ENCODE data around the gene YBX2.
A peak's percentile ranks its signal among the peaks of the same experiment; 100 is the strongest.

Gene YBX2

GRCh38 chr17:7296189-7296861 lies 1.9 kb upstream of the YBX2 start:
- peak in 13 of 14 donors; percentile 20 to 85 (median 54) for DNase-seq

DNA sequence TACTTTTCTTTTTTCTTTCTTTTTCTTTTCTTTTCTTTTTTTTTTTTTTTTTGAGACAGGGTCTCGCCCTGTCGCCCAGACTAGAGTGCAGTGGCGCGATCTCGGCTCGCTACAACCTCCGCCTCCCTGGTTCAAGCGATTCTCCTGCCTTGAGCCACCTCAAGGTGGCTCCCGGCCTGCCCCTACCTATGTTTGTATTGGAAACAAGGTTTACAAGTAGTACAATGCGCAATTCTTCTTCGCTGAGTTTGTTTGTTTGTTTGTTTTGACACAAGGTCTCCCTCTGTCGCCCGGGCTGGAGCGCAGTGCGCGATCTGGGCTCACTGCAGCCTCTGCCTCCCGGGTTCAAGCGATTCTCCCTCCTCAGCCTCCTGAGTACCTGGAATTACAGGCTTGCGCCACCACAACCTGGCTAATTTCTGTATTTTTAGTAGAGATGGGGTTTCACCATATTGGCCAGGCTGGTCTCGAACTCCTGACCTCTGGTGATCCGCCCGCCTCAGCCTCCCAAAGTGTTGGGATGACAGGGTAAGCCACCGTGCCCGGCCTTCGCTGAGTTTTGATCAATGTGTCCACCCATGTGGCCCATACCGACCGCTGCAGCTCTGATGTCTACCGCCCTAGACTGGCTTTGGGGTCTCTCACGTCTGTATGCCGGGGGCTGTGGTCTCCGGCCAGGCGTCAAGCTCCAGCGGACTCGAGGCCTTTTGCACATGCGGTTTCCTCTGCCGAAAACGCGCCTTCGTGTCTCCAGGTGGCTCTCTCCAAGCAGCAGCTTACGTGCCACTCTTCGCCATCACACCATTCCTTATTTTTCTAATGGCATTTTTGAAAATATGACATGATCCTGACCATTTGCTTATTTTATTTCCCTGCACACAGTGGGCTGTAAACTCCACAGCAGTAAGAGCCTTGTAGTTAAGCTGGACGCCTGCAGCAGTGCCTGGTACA lies 1.1 kb upstream of the YBX2 start:
- no peak for DNase-seq

DNA sequence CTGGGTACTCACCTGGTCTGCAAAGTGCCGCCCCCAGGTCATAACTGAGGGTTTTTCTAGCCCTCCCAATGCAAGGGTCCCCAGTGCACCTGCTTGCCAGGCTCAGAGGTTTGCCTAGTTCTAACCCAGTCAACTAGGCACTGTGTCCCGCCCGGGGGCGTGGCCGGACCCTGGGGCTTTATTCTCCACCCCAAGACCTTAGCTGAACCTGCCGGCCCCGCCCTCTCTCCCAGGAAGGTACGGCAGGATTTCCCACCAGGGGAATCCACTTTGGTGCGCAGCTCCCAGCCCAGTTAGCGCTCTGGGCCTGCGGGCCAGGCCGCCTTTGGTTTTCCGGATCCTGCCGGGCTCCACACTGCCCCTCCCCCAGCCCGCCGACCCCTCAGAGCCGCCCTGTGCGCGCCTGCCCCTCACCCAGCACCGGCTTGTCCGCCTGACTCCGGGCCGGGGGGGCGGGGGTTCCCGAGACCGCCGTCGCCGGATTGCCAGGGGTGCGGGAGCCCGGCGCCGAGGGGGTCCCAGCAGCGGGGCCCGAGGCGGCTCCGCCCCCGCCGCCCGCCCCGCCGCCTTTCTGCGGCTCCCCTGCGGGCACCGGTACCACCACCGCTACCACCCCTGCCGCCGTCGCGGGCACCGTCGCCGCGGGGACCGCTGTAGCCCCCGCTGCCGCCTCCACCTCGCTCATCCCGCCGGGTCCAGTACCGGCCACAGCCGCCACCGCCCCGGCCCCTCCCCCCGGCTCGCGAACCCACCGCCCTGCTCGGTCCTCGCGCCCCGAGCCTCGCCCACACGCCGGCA lies 424 bp downstream of the YBX2 start:
- no peak for DNase-seq

GRCh38 chr17:7293159-7293558 lies 1.3 kb downstream of the YBX2 start:
- no peak for DNase-seq

GRCh38 chr17:7292729-7293128 lies 1.7 kb downstream of the YBX2 start:
- peak in 1 of 14 donors; percentile 26 for DNase-seq

- DNase-seq: no peak
Measured at GRCh38 chr17:7292194-7292593, 2.2 kb downstream of the YBX2 start.

GRCh38 chr17:7290685-7291084 lies 3.8 kb downstream of the YBX2 start:
- DNase-seq: no peak

- no peak for DNase-seq
Measured at GRCh38 chr17:7290166-7290565, 4.3 kb downstream of the YBX2 start.

DNA sequence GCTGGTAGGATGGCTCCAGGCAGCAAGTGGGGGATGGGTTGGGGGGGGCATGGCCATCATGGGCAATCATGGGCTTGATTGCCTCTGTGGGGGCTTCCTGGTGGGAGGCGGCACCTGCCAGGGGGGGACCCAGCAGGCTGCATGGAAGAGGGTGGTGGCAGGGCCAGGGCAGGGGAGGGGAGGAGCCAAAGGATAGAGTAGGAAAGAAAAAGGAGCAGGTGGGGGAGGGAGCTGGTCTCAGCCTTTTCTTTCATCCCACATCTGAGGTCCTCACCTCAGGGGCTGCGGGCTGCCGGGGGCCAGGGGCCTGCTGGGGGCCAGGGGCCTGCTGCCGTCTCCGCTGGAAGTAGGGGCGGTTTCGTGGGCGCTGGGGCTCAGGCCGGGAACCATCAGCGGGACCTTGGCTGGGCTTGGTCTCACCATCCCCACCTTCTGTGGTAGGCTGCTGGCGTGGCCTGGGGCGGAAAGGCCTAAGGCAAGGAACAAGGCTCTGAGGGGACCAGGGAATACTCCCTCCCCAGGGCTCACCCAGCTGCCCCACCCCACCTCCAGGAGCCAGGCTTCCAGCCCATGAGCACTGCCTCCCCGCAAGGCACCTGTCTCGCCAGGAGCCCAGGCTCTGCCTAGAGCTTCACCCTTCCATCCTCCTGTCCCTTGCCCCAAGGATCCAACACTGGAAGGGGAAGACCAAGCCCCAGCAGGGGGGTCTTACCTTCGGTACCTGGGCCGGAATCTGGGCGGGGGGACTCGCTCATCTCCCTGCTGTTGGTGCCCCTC lies 5.0 kb downstream of the YBX2 start:
- DNase-seq: no peak

GRCh38 chr17:7285679-7286078 lies 8.8 kb downstream of the YBX2 start:
- DNase-seq: no peak

DNA sequence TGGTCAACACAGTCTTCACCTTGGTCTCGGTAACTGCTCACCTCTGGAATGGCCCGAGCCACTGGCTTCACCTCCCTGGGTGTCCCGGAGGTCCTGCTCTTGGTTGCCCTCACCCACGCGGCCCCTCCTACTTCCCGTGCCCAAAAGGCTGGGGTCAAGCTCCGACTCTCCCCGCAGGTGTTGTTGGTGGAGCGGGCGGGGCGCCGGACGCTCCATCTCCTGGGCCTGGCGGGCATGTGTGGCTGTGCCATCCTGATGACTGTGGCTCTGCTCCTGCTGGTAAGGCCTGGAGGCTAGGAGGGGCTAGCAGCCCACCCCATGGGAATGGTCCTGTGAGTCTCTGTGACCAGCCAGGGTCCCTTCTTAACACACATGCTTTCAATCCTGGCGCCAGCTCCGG lies 9.5 kb downstream of the YBX2 start:
- no peak for DNase-seq

DNA sequence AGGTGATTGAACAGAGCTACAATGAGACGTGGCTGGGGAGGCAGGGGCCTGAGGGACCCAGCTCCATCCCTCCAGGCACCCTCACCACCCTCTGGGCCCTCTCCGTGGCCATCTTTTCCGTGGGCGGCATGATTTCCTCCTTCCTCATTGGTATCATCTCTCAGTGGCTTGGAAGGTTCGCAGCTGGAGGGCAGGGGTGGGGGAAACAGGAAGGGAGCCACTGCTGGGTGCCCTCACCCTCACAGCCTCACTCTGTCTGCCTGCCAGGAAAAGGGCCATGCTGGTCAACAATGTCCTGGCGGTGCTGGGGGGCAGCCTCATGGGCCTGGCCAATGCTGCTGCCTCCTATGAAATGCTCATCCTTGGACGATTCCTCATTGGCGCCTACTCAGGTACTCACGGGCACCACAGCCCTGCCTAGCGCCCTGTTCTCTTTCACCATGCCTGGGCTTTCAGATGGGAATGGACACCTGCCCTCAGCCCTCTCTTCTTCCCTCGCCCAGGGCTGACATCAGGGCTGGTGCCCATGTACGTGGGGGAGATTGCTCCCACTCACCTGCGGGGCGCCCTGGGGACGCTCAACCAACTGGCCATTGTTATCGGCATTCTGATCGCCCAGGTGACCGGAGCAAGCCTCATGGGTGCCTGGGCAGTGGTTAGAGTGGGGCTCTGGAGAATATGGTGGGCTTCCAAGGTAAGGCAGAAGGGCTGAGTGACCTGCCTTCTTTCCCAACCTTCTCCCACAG lies 10.8 kb downstream of the YBX2 start:
- DNase-seq: no peak

GRCh38 chr17:7282752-7283321 lies 11.6 kb downstream of the YBX2 start:
- no peak for DNase-seq

GRCh38 chr17:7281953-7282751 lies 12.3 kb downstream of the YBX2 start:
- peak in 1 of 14 donors; percentile 9 for DNase-seq

DNA sequence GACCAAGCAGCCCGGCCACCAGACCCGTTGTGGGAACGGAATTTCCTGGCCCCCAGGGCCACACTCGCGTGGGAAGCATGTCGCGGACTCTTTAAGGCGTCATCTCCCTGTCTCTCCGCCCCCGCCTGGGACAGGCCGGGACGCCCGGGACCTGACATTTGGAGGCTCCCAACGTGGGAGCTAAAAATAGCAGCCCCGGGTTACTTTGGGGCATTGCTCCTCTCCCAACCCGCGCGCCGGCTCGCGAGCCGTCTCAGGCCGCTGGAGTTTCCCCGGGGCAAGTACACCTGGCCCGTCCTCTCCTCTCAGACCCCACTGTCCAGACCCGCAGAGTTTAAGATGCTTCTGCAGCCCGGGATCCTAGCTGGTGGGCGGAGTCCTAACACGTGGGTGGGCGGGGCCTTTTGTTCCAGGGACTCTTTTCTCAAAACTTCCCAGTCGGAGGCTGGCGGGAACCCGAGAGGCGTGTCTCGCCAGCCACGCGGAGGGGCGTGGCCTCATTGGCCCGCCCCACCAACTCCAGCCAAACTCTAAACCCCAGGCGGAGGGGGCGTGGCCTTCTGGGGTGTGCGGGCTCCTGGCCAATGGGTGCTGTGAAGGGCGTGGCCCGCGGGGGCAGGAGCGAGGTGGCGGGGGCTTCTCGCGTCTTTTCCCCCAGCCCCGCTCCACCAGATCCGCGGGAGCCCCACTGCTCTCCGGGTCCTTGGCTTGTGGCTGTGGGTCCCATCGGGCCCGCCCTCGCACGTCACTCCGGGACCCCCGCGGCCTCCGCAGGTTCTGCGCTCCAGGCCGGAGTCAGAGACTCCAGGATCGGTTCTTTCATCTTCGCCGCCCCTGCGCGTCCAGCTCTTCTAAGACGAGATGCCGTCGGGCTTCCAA lies 13.1 kb downstream of the YBX2 start, which contains the start of gene SLC2A4:
Gene SLC2A4 (plus strand): TSS at position 645 of the 879 bp plus-strand sequence. CDS start 217 bp downstream, at position 862.
- DNase-seq: peak in 12 of 14 donors; percentile 15 to 84 (median 67)

DNA sequence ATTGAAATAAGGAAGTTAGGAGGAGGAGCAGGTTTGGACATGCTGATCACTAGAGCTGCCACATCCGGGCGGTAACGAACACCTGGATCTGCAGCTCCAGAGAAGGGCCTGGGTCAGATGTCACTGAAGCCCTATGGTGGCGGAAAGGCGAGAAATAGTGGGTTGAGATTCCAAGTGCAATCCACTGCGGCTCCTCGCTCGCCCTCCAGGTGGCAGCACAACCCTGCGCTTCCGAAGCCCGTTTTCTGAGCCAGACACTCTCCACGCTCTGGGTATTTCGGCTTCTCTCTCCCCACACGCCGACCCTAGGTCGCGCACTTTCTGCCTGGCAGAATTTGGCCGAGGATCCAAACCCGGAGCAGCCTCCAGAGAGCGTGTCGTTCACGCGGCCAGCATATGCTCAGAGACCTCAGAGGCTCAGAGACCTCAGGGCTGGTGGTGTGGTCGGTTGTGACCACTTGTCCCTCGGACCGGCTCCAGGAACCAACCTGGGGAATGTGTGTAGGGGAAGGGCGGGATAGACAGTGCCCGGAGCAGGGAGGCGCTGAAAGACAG lies 13.8 kb downstream of the YBX2 start:
- peak; percentile 11 to 83 (median 67) for DNase-seq

DNA sequence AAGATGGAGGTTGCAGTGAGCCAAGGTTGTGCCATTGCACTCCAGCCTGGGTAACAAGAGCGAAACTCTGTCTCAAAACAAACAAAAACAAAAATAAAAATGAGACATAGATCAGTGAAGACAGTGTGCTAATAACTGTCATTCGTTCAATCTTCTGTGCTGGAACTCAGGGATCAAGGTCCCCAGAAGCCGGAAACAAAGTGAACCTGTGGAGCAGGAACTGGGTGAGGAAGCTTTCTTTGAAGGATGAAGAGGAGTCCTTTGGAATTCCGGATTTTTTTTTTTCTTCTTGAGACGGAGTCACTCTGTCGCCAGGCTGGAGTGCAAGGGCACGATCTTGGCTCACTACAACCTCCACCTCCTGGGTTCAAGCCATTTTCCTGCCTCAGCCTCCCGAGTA lies 15.0 kb downstream of the YBX2 start:
- DNase-seq: no peak

- no peak for DNase-seq
Measured at GRCh38 chr17:7266784-7267183, 27.7 kb downstream of the YBX2 start.

- DNase-seq: no peak
Measured at GRCh38 chr17:7263801-7264078, 30.7 kb downstream of the YBX2 start.
